Measurements from ENCODE around the gene KIRREL1. TPM values are rescaled to one million over a fixed set of nuclear protein-coding genes. Genes with fewer than 3 reads are reported as not detected.

Gene KIRREL1
- total RNA-seq, 2 donors from 2014 or later = 18.6 to 50.2 TPM

DNA sequence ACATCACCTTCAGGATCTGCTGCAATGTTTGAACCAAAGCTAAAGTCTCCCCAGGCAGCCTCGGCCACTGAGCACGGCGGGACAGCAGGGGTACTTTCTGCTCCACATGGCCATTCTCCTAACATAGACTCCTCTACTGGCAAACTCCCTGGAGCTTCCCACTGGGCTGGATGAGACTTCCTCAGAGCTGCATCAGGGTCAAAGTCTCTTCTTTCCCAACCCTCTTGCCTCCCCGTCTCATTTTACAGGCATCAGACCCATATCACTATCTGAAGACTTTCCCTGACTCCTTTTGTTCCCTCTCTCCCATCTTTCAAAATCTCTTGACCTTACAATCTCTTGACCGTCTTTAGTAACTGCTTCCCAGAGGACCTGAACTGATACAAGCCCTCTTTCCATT is 42.2 kb upstream of the KIRREL1 start:
- Histone ChIP-seq H3K36me3 (no peaks in the 10 kb centered on the region), H3K27ac (no peak overlapping the region), H3K9me3 (no peaks in the 10 kb centered on the region), H3K4me3 (no peak overlapping the region), H3K27me3 (replicated peaks; ENCODE audit: insufficient read depth) (no peaks in the 10 kb centered on the region), H3K4me1 (replicated peaks) (no peaks in the 10 kb centered on the region)
- no peak for DNase-seq (ENCODE audit: low spot score)
- 92% methylated on average over 5 of the region's 5 CpGs for WGBS
- TF ChIP-seq, protein P1, sequence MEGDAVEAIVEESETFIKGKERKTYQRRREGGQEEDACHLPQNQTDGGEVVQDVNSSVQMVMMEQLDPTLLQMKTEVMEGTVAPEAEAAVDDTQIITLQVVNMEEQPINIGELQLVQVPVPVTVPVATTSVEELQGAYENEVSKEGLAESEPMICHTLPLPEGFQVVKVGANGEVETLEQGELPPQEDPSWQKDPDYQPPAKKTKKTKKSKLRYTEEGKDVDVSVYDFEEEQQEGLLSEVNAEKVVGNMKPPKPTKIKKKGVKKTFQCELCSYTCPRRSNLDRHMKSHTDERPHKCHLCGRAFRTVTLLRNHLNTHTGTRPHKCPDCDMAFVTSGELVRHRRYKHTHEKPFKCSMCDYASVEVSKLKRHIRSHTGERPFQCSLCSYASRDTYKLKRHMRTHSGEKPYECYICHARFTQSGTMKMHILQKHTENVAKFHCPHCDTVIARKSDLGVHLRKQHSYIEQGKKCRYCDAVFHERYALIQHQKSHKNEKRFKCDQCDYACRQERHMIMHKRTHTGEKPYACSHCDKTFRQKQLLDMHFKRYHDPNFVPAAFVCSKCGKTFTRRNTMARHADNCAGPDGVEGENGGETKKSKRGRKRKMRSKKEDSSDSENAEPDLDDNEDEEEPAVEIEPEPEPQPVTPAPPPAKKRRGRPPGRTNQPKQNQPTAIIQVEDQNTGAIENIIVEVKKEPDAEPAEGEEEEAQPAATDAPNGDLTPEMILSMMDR (IDR thresholded peaks at IDR 0.05) = no peak
- TF ChIP-seq POLR2A (IDR thresholded peaks at IDR 0.05) (no peak), POLR2AphosphoS5 (IDR thresholded peaks at IDR 0.05) (no peak)
- intact Hi-C loops (cut with DNase I) = no loop called here

DNA sequence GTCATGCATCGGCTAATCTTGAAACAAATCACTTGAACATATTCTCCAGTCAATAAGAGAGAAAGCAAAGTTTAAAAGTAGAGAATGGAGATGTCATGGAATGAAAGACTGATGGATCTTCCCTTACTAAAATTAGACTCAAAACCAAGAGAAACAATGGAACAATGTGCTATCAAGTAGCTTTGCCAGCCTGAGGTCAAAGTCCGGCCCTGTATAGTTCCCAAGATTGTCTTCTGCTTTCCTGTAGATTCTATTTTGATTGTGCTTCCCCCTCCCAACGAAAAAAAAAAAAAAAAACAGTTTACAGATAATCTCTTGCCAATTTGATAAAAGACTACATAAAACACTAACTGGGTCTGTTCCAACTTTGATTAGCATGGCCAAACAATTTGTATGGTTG is 40.8 kb upstream of the KIRREL1 start:
- no peak overlapping the region for H3K4me3 ChIP-seq
- no peaks in the 10 kb centered on the region for H3K4me1 ChIP-seq (replicated peaks)
- DNase-seq (ENCODE audit: low spot score) = no peak
- no peaks in the 10 kb centered on the region for H3K36me3 ChIP-seq
- intact Hi-C loops (cut with DNase I) = no loop called here
- H3K27me3 ChIP-seq (replicated peaks; ENCODE audit: insufficient read depth) = no peaks in the 10 kb centered on the region
- TF ChIP-seq, protein P1 (IDR thresholded peaks at IDR 0.05) = no peak
- no peak for TF ChIP-seq POLR2A (IDR thresholded peaks at IDR 0.05)
- TF ChIP-seq POLR2AphosphoS5 (IDR thresholded peaks at IDR 0.05) = no peak
- 46% methylated on average over 3 of the region's 3 CpGs for WGBS
- no peaks in the 10 kb centered on the region for H3K9me3 ChIP-seq
- no peak overlapping the region for H3K27ac ChIP-seq

DNA sequence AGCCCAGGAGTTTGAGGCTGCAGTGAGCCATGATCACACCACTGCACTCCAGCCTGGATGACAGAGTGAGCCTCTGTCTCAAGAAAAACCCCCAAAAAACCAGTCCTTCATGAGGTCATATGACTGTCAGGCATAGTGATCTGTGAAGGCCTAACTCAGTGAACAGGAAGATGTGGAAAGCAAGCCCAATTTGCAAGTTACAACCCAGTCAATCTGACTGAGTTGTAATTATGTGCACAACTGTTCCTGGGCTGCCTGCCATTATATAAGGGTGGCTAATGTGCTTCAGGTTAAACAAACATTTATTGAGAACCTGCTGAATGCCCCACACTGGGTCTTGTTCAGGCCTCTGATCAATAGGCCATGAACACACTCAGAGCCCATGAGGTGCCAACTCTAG is 38.2 kb upstream of the KIRREL1 start:
- no peak for TF ChIP-seq POLR2A (IDR thresholded peaks at IDR 0.05)
- TF ChIP-seq POLR2AphosphoS5 (IDR thresholded peaks at IDR 0.05) = no peak
- TF ChIP-seq, protein P1 (IDR thresholded peaks at IDR 0.05) = no peak
- Histone ChIP-seq H3K27ac (no peak overlapping the region), H3K27me3 (replicated peaks; ENCODE audit: insufficient read depth) (no peaks in the 10 kb centered on the region), H3K4me1 (replicated peaks) (no peaks in the 10 kb centered on the region), H3K4me3 (no peak overlapping the region), H3K9me3 (no peaks in the 10 kb centered on the region), H3K36me3 (no peaks in the 10 kb centered on the region)
- intact Hi-C loops (cut with DNase I) = no loop called here
- no peak for DNase-seq (ENCODE audit: low spot score)

DNA sequence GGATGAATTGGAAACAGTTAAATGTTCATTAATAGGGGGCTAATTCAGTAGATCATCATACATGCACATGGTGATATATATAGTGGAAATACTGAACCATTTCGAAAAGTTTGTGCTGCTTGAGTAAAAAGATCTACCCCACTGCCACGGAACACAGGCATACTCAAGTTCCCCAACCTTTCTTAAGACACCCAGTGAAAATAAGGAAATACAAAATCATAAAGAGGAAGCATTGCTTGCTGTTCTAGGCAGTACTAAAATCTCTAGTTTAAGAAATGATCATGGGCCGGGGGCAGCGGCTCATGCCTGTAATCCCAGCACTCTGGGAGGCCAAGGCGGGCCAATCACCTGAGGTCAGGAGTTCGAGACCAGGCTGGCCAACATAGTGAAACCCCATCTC is 37.6 kb upstream of the KIRREL1 start:
- Histone ChIP-seq H3K27me3 (replicated peaks; ENCODE audit: insufficient read depth) (no peaks in the 10 kb centered on the region), H3K27ac (no peak overlapping the region), H3K4me1 (replicated peaks) (no peaks in the 10 kb centered on the region), H3K9me3 (no peaks in the 10 kb centered on the region), H3K4me3 (no peak overlapping the region), H3K36me3 (no peaks in the 10 kb centered on the region)
- TF ChIP-seq, protein P1 (IDR thresholded peaks at IDR 0.05) = no peak
- no peak for TF ChIP-seq POLR2A (IDR thresholded peaks at IDR 0.05)
- no peak for DNase-seq (ENCODE audit: low spot score)
- intact Hi-C loops (cut with DNase I) = no loop called here
- 89% methylated on average over 6 of the region's 6 CpGs for WGBS

DNA sequence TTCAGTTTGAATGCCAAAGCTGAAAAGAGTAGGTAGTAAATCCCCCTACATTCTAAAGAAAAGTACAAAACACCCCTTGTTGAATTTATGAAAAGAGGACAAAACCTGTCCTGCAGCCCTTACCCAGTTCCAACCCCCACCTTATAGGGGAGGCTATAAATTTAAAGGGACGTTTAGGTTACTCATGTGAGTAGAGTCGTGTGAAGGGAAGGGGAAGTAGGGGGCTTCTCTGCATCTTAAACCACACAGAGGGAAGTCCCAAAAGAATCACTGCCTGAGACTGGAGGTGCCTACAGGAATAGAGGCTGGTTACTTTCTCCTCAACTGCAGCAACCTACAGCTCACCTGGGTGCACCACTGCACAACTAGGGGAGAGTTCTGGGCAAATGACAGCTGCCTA is 36.7 kb upstream of the KIRREL1 start:
- no peaks in the 10 kb centered on the region for H3K9me3 ChIP-seq
- H3K4me3 ChIP-seq = no peak overlapping the region
- no peak overlapping the region for H3K27ac ChIP-seq
- DNase-seq (ENCODE audit: low spot score) = no peak
- H3K27me3 ChIP-seq (replicated peaks; ENCODE audit: insufficient read depth) = no peaks in the 10 kb centered on the region
- TF ChIP-seq POLR2A (IDR thresholded peaks at IDR 0.05) (no peak), POLR2AphosphoS5 (IDR thresholded peaks at IDR 0.05) (no peak)
- WGBS = 14% methylated on average over 2 of the region's 2 CpGs
- no peaks in the 10 kb centered on the region for H3K36me3 ChIP-seq
- intact Hi-C loops (cut with DNase I) = no loop called here
- H3K4me1 ChIP-seq (replicated peaks) = no peaks in the 10 kb centered on the region
